Activated T-cell treated with anti-CD3 and anti-CD28 coated beads, Interleukin-2, amount 50 U/mL, for 24 hours (primary cell): Measurements from ENCODE around the gene C9orf57.
"Not testable (repeated sequence)": the region's sequence is repeated elsewhere in the genome, so short reads cannot be mapped to it uniquely, and the experiment has no call there.

ENCODE experiments used
- DNase-seq: peaks from one replicate; pipeline ENCODE4 v3.0.0-alpha.2; 2020
- H3K27ac Mint-ChIP-seq: 2 replicates; pipeline ENCODE4 v1.8.0; 2020; ENCODE audit warnings: mild to moderate bottlenecking, mixed read lengths
- H3K27me3 Mint-ChIP-seq: 2 replicates; pipeline ENCODE4 v1.8.0; 2020; ENCODE audit warnings: mixed read lengths
- H3K36me3 Mint-ChIP-seq: 2 replicates; pipeline ENCODE4 v1.8.0; 2020; ENCODE audit warnings: low read depth, mixed read lengths
- H3K4me1 Mint-ChIP-seq: 2 replicates; pipeline ENCODE4 v1.8.0; 2020; ENCODE audit warnings: low read depth, mixed read lengths
- H3K4me3 Mint-ChIP-seq: 2 replicates; pipeline ENCODE4 v1.8.0; 2020; ENCODE audit warnings: mild to moderate bottlenecking, moderate library complexity, mixed read lengths
- H3K9me3 Mint-ChIP-seq: 2 replicates; pipeline ENCODE4 v1.8.0; 2020; ENCODE audit warnings: mixed read lengths

The C9orf57 gene

GRCh38 chr9:72060513-72060912 is at the start of gene C9orf57:
Gene C9orf57, minus strand, starts transcription at chr9:72060613. Its CDS starts 1,282 bp downstream, at chr9:72059331.
- no peak within 1 kb of the TSS for H3K4me3 Mint-ChIP-seq

GRCh38 chr9:72102520-72102919 is 42.1 kb upstream of the C9orf57 start:
- H3K36me3 Mint-ChIP-seq: no peaks in the 10 kb centered on the region
- no peaks in the 10 kb centered on the region for H3K4me1 Mint-ChIP-seq
- DNase-seq: no peak
- H3K9me3 Mint-ChIP-seq: peaks cover 11% of the 10 kb centered on the region
- H3K27me3 Mint-ChIP-seq: no peaks in the 10 kb centered on the region
- no peak overlapping the region for H3K27ac Mint-ChIP-seq
- no peak overlapping the region for H3K4me3 Mint-ChIP-seq

More at GRCh38 chr9:72060513-72060912, at the start of gene C9orf57:
- no peaks in the 10 kb centered on the region for H3K9me3 Mint-ChIP-seq
- H3K4me1 Mint-ChIP-seq: no peaks in the 10 kb centered on the region
- DNase-seq: no peak
- no peak within 1 kb of the TSS for H3K27ac Mint-ChIP-seq
- no peaks in the 10 kb centered on the region for H3K36me3 Mint-ChIP-seq
- H3K27me3 Mint-ChIP-seq: peaks cover 17% of the 10 kb centered on the region

- H3K4me1 Mint-ChIP-seq, DNase-seq, H3K27ac Mint-ChIP-seq, H3K36me3 Mint-ChIP-seq, H3K4me3 Mint-ChIP-seq: not testable (repeated sequence)
- Mint-ChIP-seq H3K27me3 (peaks cover 21% of the 10 kb centered on the region), H3K9me3 (peaks cover 11% of the 10 kb centered on the region)
These were observed 35.1 kb upstream of the C9orf57 start for GRCh38 chr9:72095520-72095919.

- Mint-ChIP-seq H3K27ac (no peak overlapping the region), H3K4me3 (no peak overlapping the region), H3K9me3 (no peaks in the 10 kb centered on the region), H3K4me1 (no peaks in the 10 kb centered on the region), H3K27me3 (peaks cover 21% of the 10 kb centered on the region), H3K36me3 (no peaks in the 10 kb centered on the region)
- DNase-seq: no peak
These were observed 32.4 kb upstream of the C9orf57 start for GRCh38 chr9:72092820-72093219.

- Mint-ChIP-seq H3K9me3 (no peaks in the 10 kb centered on the region), H3K4me1 (no peaks in the 10 kb centered on the region), H3K36me3 (no peaks in the 10 kb centered on the region), H3K27me3 (peaks cover 20% of the 10 kb centered on the region), H3K27ac (no peak overlapping the region), H3K4me3 (no peak overlapping the region)
- DNase-seq: no peak
These were observed 29.2 kb upstream of the C9orf57 start for GRCh38 chr9:72089451-72090130.

GRCh38 chr9:72082536-72082935 is 22.1 kb upstream of the C9orf57 start:
- H3K9me3 Mint-ChIP-seq: no peaks in the 10 kb centered on the region
- H3K4me3 Mint-ChIP-seq: no peak overlapping the region
- H3K27me3 Mint-ChIP-seq: peaks cover 26% of the 10 kb centered on the region
- DNase-seq: no peak
- H3K4me1 Mint-ChIP-seq: no peaks in the 10 kb centered on the region
- no peak overlapping the region for H3K27ac Mint-ChIP-seq
- no peaks in the 10 kb centered on the region for H3K36me3 Mint-ChIP-seq

- H3K27me3 Mint-ChIP-seq: peaks cover 15% of the 10 kb centered on the region
- H3K4me1 Mint-ChIP-seq, H3K9me3 Mint-ChIP-seq, H3K4me3 Mint-ChIP-seq, H3K27ac Mint-ChIP-seq, DNase-seq, H3K36me3 Mint-ChIP-seq: not testable (repeated sequence)
These were observed 14.3 kb upstream of the C9orf57 start for GRCh38 chr9:72074666-72075065.

- no peak overlapping the region for H3K27ac Mint-ChIP-seq
- H3K4me1 Mint-ChIP-seq: no peaks in the 10 kb centered on the region
- no peak overlapping the region for H3K4me3 Mint-ChIP-seq
- DNase-seq: no peak
- no peaks in the 10 kb centered on the region for H3K36me3 Mint-ChIP-seq
- H3K27me3 Mint-ChIP-seq: peaks cover 21% of the 10 kb centered on the region
- H3K9me3 Mint-ChIP-seq: no peaks in the 10 kb centered on the region
These were observed 4.7 kb upstream of the C9orf57 start for GRCh38 chr9:72065076-72065475.

GRCh38 chr9:72052122-72052521 is 8.3 kb downstream of the C9orf57 start:
- Mint-ChIP-seq H3K27ac (no peak overlapping the region), H3K9me3 (no peaks in the 10 kb centered on the region), H3K27me3 (no peaks in the 10 kb centered on the region), H3K4me1 (no peaks in the 10 kb centered on the region), H3K4me3 (no peak overlapping the region), H3K36me3 (no peaks in the 10 kb centered on the region)
- no peak for DNase-seq

GRCh38 chr9:72048850-72049249 is 11.6 kb downstream of the C9orf57 start:
- H3K4me1 Mint-ChIP-seq: no peaks in the 10 kb centered on the region
- no peaks in the 10 kb centered on the region for H3K9me3 Mint-ChIP-seq
- H3K4me3 Mint-ChIP-seq: no peak overlapping the region
- no peaks in the 10 kb centered on the region for H3K27me3 Mint-ChIP-seq
- DNase-seq: no peak
- no peaks in the 10 kb centered on the region for H3K36me3 Mint-ChIP-seq
- no peak overlapping the region for H3K27ac Mint-ChIP-seq

GRCh38 chr9:72046630-72047456 is 13.6 kb downstream of the C9orf57 start:
- H3K9me3 Mint-ChIP-seq: no peaks in the 10 kb centered on the region
- H3K36me3 Mint-ChIP-seq: no peaks in the 10 kb centered on the region
- no peak for DNase-seq
- H3K4me1 Mint-ChIP-seq: no peaks in the 10 kb centered on the region
- H3K27me3 Mint-ChIP-seq: no peaks in the 10 kb centered on the region
- no peak overlapping the region for H3K27ac Mint-ChIP-seq
- no peak overlapping the region for H3K4me3 Mint-ChIP-seq

GRCh38 chr9:72044095-72044494 is 16.3 kb downstream of the C9orf57 start:
- Mint-ChIP-seq H3K9me3 (no peaks in the 10 kb centered on the region), H3K27me3 (peaks cover 5% of the 10 kb centered on the region), H3K27ac (no peak overlapping the region), H3K4me1 (peaks cover 3% of the 10 kb centered on the region), H3K36me3 (no peaks in the 10 kb centered on the region), H3K4me3 (no peak overlapping the region)
- DNase-seq: no peak

- H3K27ac Mint-ChIP-seq: no peak overlapping the region
- DNase-seq: no peak
- peaks cover 6% of the 10 kb centered on the region for H3K27me3 Mint-ChIP-seq
- H3K4me3 Mint-ChIP-seq: no peak overlapping the region
- H3K36me3 Mint-ChIP-seq: no peaks in the 10 kb centered on the region
- peaks cover 4% of the 10 kb centered on the region for H3K4me1 Mint-ChIP-seq
- H3K9me3 Mint-ChIP-seq: no peaks in the 10 kb centered on the region
These were observed 16.8 kb downstream of the C9orf57 start for GRCh38 chr9:72043576-72043975.

GRCh38 chr9:72042928-72043327 is 17.5 kb downstream of the C9orf57 start:
- Mint-ChIP-seq H3K4me3 (no peak overlapping the region), H3K9me3 (no peaks in the 10 kb centered on the region), H3K27me3 (peaks cover 6% of the 10 kb centered on the region), H3K27ac (no peak overlapping the region), H3K36me3 (no peaks in the 10 kb centered on the region), H3K4me1 (peaks cover 4% of the 10 kb centered on the region)
- no peak for DNase-seq

GRCh38 chr9:72041775-72042194 is 18.6 kb downstream of the C9orf57 start:
- Mint-ChIP-seq H3K4me1 (peaks cover 4% of the 10 kb centered on the region), H3K4me3 (no peak overlapping the region), H3K27me3 (peaks cover 6% of the 10 kb centered on the region)

More at GRCh38 chr9:72041775-72042194, 18.6 kb downstream of the C9orf57 start:
- Mint-ChIP-seq H3K36me3 (no peaks in the 10 kb centered on the region), H3K9me3 (no peaks in the 10 kb centered on the region), H3K27ac (no peak overlapping the region)
- DNase-seq: no peak
